WI38 (cell line): ENCODE data around the gene SYNGR2.

Experiments
- H3K4me3 ChIP-seq: 2 replicates; pipeline ENCODE4 v1.5.1; 2011; ENCODE audit warnings: low read depth, mild to moderate bottlenecking, control low read depth, low read length
- CTCF ChIP-seq: IDR thresholded peaks from 2 replicates; pipeline ENCODE4 v1.5.1; 2012; ENCODE audit warnings: low read depth, mild to moderate bottlenecking, control low read depth, low read length

SYNGR2 gene

GRCh38 chr17:78140169-78141051 is 28.0 kb upstream of the SYNGR2 start:
- H3K4me3 ChIP-seq: no peak overlapping the region
- TF ChIP-seq CTCF: no peak

- no peak overlapping the region for H3K4me3 ChIP-seq
- TF ChIP-seq CTCF: no peak
Measured at GRCh38 chr17:78141437-78142118, 26.8 kb upstream of the SYNGR2 start.

GRCh38 chr17:78142119-78142861 is 26.1 kb upstream of the SYNGR2 start:
- TF ChIP-seq CTCF: no peak
- no peak overlapping the region for H3K4me3 ChIP-seq

GRCh38 chr17:78143214-78144146 is 24.9 kb upstream of the SYNGR2 start:
- no peak for TF ChIP-seq CTCF
- no peak overlapping the region for H3K4me3 ChIP-seq

GRCh38 chr17:78144147-78144719 is 24.1 kb upstream of the SYNGR2 start:
- H3K4me3 ChIP-seq: no peak overlapping the region
- no peak for TF ChIP-seq CTCF
